Ishikawa (cell line): Measurements from ENCODE around the gene JAML.

Experiments
- CEBPB ChIP-seq: IDR thresholded peaks from 2 replicates; pipeline ENCODE4 v1.6.1; 2012
- CREB1 ChIP-seq: IDR thresholded peaks from 2 replicates; pipeline ENCODE4 v1.6.1; 2012; ENCODE audit warnings: low read depth
- EP300 ChIP-seq: IDR thresholded peaks from 2 replicates; pipeline ENCODE4 v1.6.1; 2012; ENCODE audit warnings: borderline replicate concordance
- FOXM1 ChIP-seq: IDR thresholded peaks from 2 replicates; pipeline ENCODE4 v1.6.1; 2012; ENCODE audit warnings: low read depth, borderline replicate concordance
- NFIC ChIP-seq: IDR thresholded peaks from 2 replicates; pipeline ENCODE4 v1.6.1; 2012
- RAD21 ChIP-seq: IDR thresholded peaks from 2 replicates; pipeline ENCODE4 v1.6.1; 2012; ENCODE audit warnings: low read depth
- TAF1 ChIP-seq: IDR thresholded peaks from 2 replicates; pipeline ENCODE4 v1.6.1; 2012; ENCODE audit warnings: low read depth, mild to moderate bottlenecking
- TCF12 ChIP-seq: IDR thresholded peaks from 2 replicates; pipeline ENCODE4 v1.6.1; 2012; ENCODE audit warnings: low read depth
- TEAD4 ChIP-seq: IDR thresholded peaks from 2 replicates; pipeline ENCODE4 v1.6.1; 2012
- YY1 ChIP-seq: IDR thresholded peaks from 2 replicates; pipeline ENCODE4 v1.6.1; 2012; ENCODE audit warnings: low read depth
- TF ChIP-seq, protein P1 (sequence below): IDR thresholded peaks from 2 replicates; pipeline ENCODE4 v1.6.1; 2012; ENCODE audit warnings: low read depth, mild to moderate bottlenecking
- TF ChIP-seq, protein P2 (sequence below): IDR thresholded peaks from 2 replicates; pipeline ENCODE4 v1.6.1; 2012
- TF ChIP-seq, protein P3 (sequence below): IDR thresholded peaks from 2 replicates; pipeline ENCODE4 v1.6.1; 2012

DNA sequence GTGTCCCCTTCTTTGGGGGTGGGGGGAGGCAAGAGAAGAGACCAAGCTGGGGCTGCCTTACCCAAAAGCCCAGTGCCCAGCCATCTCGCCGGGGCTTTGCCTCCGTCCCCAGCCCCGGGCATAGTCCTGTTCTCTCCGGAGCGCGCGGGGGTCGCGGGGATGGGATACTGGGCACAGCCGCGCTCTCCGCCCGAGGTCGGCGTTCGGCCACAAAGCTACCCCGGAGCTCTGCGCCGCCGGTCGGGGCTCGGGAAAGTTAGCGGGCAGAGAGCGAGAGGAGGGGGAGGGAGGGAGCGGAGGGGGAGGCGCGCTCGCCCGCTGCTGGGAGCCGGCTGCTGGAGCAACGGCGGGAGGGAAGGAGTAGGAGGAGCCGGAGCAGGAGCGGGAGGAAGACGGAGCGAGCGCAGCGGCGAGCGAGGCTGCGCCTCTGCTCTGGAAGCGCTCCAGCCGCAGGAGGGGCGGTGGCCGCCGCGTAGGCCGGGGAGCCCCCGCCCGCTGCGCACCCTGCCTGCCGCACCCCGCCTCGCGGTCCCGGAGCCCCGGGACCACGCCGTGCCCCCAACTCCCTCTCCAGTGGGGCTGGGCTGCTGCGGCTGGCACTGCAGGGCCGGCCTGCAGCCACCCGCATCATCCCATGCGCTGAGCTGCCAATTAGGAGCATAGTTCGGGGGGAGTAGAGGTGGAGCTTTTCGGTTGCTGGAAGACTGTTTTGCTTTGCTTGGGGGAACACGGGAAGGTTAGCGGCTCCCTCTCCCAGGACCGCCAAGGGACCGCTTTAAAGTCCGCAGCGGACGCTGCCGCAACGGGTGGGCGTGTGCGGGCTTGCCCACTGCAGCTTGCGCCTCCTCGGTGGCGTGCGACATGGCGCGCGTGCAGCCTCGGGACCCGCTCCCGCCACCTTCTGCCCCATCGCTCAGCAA lies 72.0 kb downstream of the JAML start, which contains the start of gene SCN4B:
- TF ChIP-seq, protein P1, sequence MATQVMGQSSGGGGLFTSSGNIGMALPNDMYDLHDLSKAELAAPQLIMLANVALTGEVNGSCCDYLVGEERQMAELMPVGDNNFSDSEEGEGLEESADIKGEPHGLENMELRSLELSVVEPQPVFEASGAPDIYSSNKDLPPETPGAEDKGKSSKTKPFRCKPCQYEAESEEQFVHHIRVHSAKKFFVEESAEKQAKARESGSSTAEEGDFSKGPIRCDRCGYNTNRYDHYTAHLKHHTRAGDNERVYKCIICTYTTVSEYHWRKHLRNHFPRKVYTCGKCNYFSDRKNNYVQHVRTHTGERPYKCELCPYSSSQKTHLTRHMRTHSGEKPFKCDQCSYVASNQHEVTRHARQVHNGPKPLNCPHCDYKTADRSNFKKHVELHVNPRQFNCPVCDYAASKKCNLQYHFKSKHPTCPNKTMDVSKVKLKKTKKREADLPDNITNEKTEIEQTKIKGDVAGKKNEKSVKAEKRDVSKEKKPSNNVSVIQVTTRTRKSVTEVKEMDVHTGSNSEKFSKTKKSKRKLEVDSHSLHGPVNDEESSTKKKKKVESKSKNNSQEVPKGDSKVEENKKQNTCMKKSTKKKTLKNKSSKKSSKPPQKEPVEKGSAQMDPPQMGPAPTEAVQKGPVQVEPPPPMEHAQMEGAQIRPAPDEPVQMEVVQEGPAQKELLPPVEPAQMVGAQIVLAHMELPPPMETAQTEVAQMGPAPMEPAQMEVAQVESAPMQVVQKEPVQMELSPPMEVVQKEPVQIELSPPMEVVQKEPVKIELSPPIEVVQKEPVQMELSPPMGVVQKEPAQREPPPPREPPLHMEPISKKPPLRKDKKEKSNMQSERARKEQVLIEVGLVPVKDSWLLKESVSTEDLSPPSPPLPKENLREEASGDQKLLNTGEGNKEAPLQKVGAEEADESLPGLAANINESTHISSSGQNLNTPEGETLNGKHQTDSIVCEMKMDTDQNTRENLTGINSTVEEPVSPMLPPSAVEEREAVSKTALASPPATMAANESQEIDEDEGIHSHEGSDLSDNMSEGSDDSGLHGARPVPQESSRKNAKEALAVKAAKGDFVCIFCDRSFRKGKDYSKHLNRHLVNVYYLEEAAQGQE: no peak
- TF ChIP-seq TAF1 (no peak), EP300 (no peak), TEAD4 (no peak), RAD21 (no peak), YY1 (no peak), FOXM1 (no peak), CREB1 (no peak), TCF12 (no peak), CEBPB (no peak), NFIC (0 out of 2 replicates have a peak, but pooled peaks have one; percentile 31)
- TF ChIP-seq, protein P2, sequence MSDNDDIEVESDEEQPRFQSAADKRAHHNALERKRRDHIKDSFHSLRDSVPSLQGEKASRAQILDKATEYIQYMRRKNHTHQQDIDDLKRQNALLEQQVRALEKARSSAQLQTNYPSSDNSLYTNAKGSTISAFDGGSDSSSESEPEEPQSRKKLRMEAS: no peak
- TF ChIP-seq, protein P3, sequence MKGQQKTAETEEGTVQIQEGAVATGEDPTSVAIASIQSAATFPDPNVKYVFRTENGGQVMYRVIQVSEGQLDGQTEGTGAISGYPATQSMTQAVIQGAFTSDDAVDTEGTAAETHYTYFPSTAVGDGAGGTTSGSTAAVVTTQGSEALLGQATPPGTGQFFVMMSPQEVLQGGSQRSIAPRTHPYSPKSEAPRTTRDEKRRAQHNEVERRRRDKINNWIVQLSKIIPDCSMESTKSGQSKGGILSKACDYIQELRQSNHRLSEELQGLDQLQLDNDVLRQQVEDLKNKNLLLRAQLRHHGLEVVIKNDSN: no peak
